HG03139 (cell line): Measurements from ENCODE around the gene IL17RB.

Experiments used
- ATAC-seq: cut with Tn5 transposase; IDR thresholded peaks from one replicate; pipeline ENCODE4 v1.9.1; 2021; ENCODE audit not compliant: unreplicated experiment

Gene IL17RB

DNA sequence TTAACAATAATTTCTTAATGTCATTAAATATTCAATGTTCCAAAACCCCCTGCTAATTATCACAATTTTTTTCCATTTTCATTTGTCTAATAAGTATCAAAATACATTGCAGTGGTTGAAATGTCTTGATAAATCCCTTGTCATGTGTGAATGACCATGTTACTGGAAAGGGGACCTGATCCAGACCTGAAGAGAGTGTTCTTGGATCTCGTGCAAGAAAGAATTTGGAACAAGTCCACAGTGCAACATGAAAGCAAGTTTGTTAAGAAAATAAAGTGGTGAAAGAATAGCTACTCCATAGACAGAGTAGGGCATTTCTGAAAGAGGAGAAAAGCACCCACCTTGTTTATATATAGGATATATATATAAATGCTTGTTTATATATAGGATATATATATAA is 55.7 kb downstream of the IL17RB start:
- ATAC-seq: no peak

DNA sequence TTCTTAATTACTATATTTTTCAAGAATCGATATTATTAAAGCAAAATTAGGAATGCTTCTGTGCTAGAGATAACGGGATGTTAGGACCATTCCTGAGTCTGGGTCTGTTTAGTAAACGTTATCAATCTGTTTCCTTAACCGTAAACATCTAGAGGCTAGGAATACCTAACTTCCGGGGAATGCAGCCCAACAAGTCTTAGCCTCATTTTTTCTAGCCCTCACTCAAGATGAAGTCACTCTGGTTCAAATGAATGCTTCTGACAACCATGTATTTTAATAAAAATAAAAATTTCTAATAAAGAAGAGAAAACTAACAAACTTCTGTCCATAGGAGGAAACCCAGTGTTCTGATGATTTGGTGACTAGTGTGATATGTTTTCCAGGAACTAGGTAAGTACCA is 56.3 kb downstream of the IL17RB start:
- ATAC-seq: no peak

GRCh38 chr3:53913401-53913800 is 67.0 kb downstream of the IL17RB start:
- no peak for ATAC-seq
